Measurements from ENCODE around the gene SLC6A12.
"Not testable (repeated sequence)": the region's sequence is repeated elsewhere in the genome, so short reads cannot be mapped to it uniquely, and the experiment has no call there.

SLC6A12 gene

GRCh38 chr12:234019-234418 lies 20.1 kb upstream of the SLC6A12 start:
- no peak for DNase-seq

GRCh38 chr12:233615-233968 lies 19.6 kb upstream of the SLC6A12 start:
- no peak for DNase-seq

GRCh38 chr12:232731-233614 lies 19.0 kb upstream of the SLC6A12 start:
- DNase-seq: peak; percentile 73

- no peak for DNase-seq
These were observed 17.1 kb upstream of the SLC6A12 start for GRCh38 chr12:230925-231671.

GRCh38 chr12:229441-230191 lies 15.7 kb upstream of the SLC6A12 start:
- no peak for DNase-seq

- no peak for DNase-seq
These were observed 14.9 kb upstream of the SLC6A12 start for GRCh38 chr12:228846-229200.

- no peak for DNase-seq
These were observed 14.2 kb upstream of the SLC6A12 start for GRCh38 chr12:227923-228845.

GRCh38 chr12:227286-227915 lies 13.4 kb upstream of the SLC6A12 start:
- DNase-seq: no peak

GRCh38 chr12:226401-226800 lies 12.4 kb upstream of the SLC6A12 start:
- DNase-seq: no peak

GRCh38 chr12:225012-225411 lies 11.1 kb upstream of the SLC6A12 start:
- no peak for DNase-seq

- DNase-seq: no peak
These were observed 10.4 kb upstream of the SLC6A12 start for GRCh38 chr12:224330-224729.

- no peak for DNase-seq
These were observed 9.9 kb upstream of the SLC6A12 start for GRCh38 chr12:223841-224240.

- DNase-seq: no peak
These were observed 7.8 kb upstream of the SLC6A12 start for GRCh38 chr12:221736-222135.

- no peak for DNase-seq
These were observed 7.1 kb upstream of the SLC6A12 start for GRCh38 chr12:220946-221550.

GRCh38 chr12:220491-220890 lies 6.5 kb upstream of the SLC6A12 start:
- no peak for DNase-seq

GRCh38 chr12:219891-220352 lies 6.0 kb upstream of the SLC6A12 start:
- DNase-seq: peak; percentile 96

GRCh38 chr12:218728-219590 lies 5.0 kb upstream of the SLC6A12 start:
- DNase-seq: no peak

- no peak for DNase-seq
These were observed 4.3 kb upstream of the SLC6A12 start for GRCh38 chr12:218221-218620.

- DNase-seq: not testable (repeated sequence)
These were observed 3.1 kb upstream of the SLC6A12 start for GRCh38 chr12:217029-217428.

GRCh38 chr12:215116-215515 lies 1.2 kb upstream of the SLC6A12 start:
- DNase-seq: no peak
